GM20431 (cell line): ENCODE data around the gene FANK1.
"Not testable (repeated sequence)": the region's sequence is repeated elsewhere in the genome, so short reads cannot be mapped to it uniquely, and the experiment has no call there.

Source experiments
- in situ Hi-C: fragments of 300-500 bp; cut with MseI, MboI; formaldehyde crosslinking; loops from one replicate; pipeline ENCODE4 v1.15.0; 2020; ENCODE audit warnings: low sequenced_read_pairs; ENCODE audit not compliant: unreplicated experiment

FANK1 gene

GRCh38 chr10:126014309-126014708, 117.9 kb downstream of the FANK1 start:
- in situ Hi-C loops = no loop called here

GRCh38 chr10:126015413-126015812, 119.0 kb downstream of the FANK1 start:
- in situ Hi-C loops = no loop called here

GRCh38 chr10:126016156-126016805, 119.9 kb downstream of the FANK1 start:
- in situ Hi-C loops = no loop called here

GRCh38 chr10:126016882-126017281, 120.5 kb downstream of the FANK1 start:
- in situ Hi-C loops = no loop called here

- in situ Hi-C loops = no loop called here
Observed at GRCh38 chr10:126017961-126018560, 121.7 kb downstream of the FANK1 start.

GRCh38 chr10:126021833-126022500, 125.6 kb downstream of the FANK1 start:
- in situ Hi-C loops = no loop called here

- in situ Hi-C loops = no loop called here
Observed at GRCh38 chr10:126022841-126023240, 126.5 kb downstream of the FANK1 start.

- in situ Hi-C loops = no loop called here
Observed at GRCh38 chr10:126027692-126028091, 131.3 kb downstream of the FANK1 start.

- in situ Hi-C loops = no loop called here
Observed at GRCh38 chr10:126029999-126030398, 133.6 kb downstream of the FANK1 start.

GRCh38 chr10:126034586-126034985, 138.2 kb downstream of the FANK1 start:
- in situ Hi-C loops = no loop called here

- in situ Hi-C loops = no loop called here
Observed at GRCh38 chr10:126036515-126036914, 140.2 kb downstream of the FANK1 start.

GRCh38 chr10:126037946-126038345, 141.6 kb downstream of the FANK1 start:
- in situ Hi-C loops = no loop called here

- in situ Hi-C loops = no loop called here
Observed at GRCh38 chr10:126041117-126041516, 144.8 kb downstream of the FANK1 start.

- in situ Hi-C loops = no loop called here
Observed at GRCh38 chr10:126041804-126042231, 145.5 kb downstream of the FANK1 start.

- in situ Hi-C loops = no loop called here
Observed at GRCh38 chr10:126042354-126042753, 146.0 kb downstream of the FANK1 start.

- in situ Hi-C loops = no loop called here
Observed at GRCh38 chr10:126042906-126043305, 146.5 kb downstream of the FANK1 start.

- in situ Hi-C loops = no loop called here
Observed at GRCh38 chr10:126043389-126043788, 147.0 kb downstream of the FANK1 start.

GRCh38 chr10:126045861-126046260, 149.5 kb downstream of the FANK1 start:
- in situ Hi-C loops = no loop called here

- in situ Hi-C loops = no loop called here
Observed at GRCh38 chr10:126046831-126047230, 150.5 kb downstream of the FANK1 start.

- in situ Hi-C loops = not testable (repeated sequence)
Observed at GRCh38 chr10:126047749-126048148, 151.4 kb downstream of the FANK1 start.
